Kidney epithelial cell (primary cell): ENCODE data around the gene RELA. TPM values are rescaled to one million over a fixed set of nuclear protein-coding genes. Genes with fewer than 3 reads are reported as not detected.

Source experiments
- DNase-seq: peaks from one replicate; pipeline ENCODE4 v3.0.0-alpha.2; 2010; ENCODE audit warnings: low read depth
- H3K27me3 ChIP-seq: 2 replicates; pipeline ENCODE4 v1.6.0; 2011; ENCODE audit warnings: low read length; ENCODE audit not compliant: control insufficient read depth, insufficient read depth
- H3K36me3 ChIP-seq: 2 replicates; pipeline ENCODE4 v1.5.1; 2011; ENCODE audit warnings: low read length; ENCODE audit not compliant: control insufficient read depth, insufficient read depth
- H3K4me3 ChIP-seq: 2 replicates; pipeline ENCODE4 v1.5.1; 2011; ENCODE audit warnings: low read depth, mild to moderate bottlenecking, control low read depth, low read length
- CTCF ChIP-seq: IDR thresholded peaks from 2 replicates; pipeline ENCODE4 v1.5.1; 2011; ENCODE audit warnings: mild to moderate bottlenecking, moderate library complexity, low read length, control low read depth, inconsistent platforms; ENCODE audit not compliant: insufficient read depth, poor library complexity, severe bottlenecking
- total RNA-seq: library from RNA; depleted of rRNA; stranded (reverse); fragments of >200 nt; gene quantifications from 2 replicates; pipeline ENCODE4 v1.2.3, GENCODE V29; 2015

The RELA gene
- total RNA-seq, 1 donor from 2014 or later = 64.3 TPM

GRCh38 chr11:65645710-65646109, 17.0 kb downstream of the RELA start:
- DNase-seq = no peak
- TF ChIP-seq CTCF = no peak
- peaks cover 2% of the 10 kb centered on the region for H3K36me3 ChIP-seq
- H3K4me3 ChIP-seq = no peak overlapping the region
- no peaks in the 10 kb centered on the region for H3K27me3 ChIP-seq

DNA sequence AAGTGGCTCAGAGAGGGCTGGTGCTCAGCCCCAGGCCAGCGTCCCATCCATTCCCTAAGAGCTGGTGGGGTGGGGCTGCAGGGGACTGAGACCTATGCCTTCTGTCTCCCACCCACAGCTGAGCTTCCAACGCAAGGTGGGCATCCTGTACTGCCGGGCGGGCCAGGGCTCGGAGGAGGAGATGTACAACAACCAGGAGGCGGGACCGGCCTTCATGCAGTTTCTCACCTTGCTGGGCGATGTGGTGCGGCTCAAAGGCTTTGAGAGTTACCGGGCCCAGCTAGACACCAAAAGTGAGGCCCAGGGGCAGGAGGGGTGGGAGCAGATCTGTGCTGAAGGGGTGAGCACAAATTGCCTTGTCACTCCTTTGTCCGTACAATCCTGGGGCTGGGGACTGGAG, 17.9 kb downstream of the RELA start:
- H3K27me3 ChIP-seq = no peaks in the 10 kb centered on the region
- TF ChIP-seq CTCF = no peak
- DNase-seq = no peak
- H3K36me3 ChIP-seq = peaks cover 2% of the 10 kb centered on the region
- no peak overlapping the region for H3K4me3 ChIP-seq

DNA sequence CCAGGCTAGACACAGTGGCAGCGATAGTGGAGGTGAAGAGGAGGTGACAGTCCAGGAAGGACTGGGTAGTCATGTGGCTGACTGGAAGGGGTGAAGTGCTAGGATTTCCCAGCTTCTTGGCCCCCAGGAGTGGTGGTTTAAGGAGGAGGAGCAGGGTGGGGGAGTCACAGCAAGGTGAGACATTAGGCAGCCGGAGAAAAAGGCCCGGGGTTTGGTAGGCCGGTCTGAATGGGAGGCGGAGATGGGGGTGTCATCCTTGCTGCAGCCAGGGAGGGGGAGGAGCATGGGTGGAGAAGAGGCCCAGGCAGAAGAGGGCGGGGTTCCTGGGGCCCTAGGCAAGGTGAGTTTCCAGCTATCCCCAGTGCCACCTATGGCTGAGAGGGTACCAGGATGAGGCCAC, 18.7 kb downstream of the RELA start:
- DNase-seq = no peak
- Histone ChIP-seq H3K4me3 (no peak overlapping the region), H3K36me3 (peaks cover 2% of the 10 kb centered on the region), H3K27me3 (no peaks in the 10 kb centered on the region)
- TF ChIP-seq CTCF = no peak

DNA sequence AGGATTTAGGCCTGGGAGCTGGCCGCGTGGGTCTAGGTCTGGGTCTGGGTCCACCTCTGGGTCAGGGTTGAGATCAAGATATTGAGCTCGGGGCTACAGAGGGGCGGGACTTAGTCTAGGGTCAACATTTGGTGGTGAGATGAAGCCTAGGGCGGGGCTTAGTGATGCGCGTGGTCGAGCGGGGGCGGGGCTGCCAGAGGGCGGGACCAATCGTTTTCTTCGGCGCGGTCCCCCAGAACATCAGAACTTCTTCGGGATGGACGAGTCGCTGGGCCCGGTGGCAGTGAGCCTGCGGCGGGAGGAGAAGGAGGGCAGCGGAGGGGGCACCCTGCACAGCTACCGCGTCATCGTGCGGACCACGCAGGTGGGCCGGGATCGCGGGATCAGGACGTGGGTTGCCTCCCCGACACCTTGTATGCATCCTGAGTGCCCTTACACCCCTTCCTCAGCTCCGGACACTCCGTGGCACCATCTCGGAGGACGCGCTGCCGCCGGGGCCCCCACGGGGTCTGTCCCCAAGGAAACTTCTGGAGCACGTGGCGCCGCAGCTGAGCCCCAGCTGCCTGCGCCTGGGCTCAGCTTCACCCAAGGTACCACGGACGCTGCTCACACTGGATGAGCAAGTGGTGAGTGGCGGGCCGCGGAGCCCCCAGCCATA, 20.6 kb downstream of the RELA start:
- TF ChIP-seq CTCF = no peak
- no peak for DNase-seq
- Histone ChIP-seq H3K4me3 (no peak overlapping the region), H3K36me3 (peaks cover 2% of the 10 kb centered on the region), H3K27me3 (no peaks in the 10 kb centered on the region)

GRCh38 chr11:65641297-65642013, 21.3 kb downstream of the RELA start:
- no peak for DNase-seq
- Histone ChIP-seq H3K36me3 (peaks cover 2% of the 10 kb centered on the region), H3K4me3 (no peak overlapping the region), H3K27me3 (no peaks in the 10 kb centered on the region)
- TF ChIP-seq CTCF = no peak
